Neural cell (in vitro differentiated cells): ENCODE data around the gene ZNF814.
"Not testable (repeated sequence)": the region's sequence is repeated elsewhere in the genome, so short reads cannot be mapped to it uniquely, and the experiment has no call there.

ENCODE experiments used
- EP300 ChIP-seq: fragments of 450-650 bp; conservative IDR thresholded peaks from 2 replicates; pipeline ENCODE4 v1.6.1; 2014; ENCODE audit warnings: antibody characterized with exemption, mild to moderate bottlenecking, moderate library complexity; ENCODE audit not compliant: poor library complexity, severe bottlenecking
- EZH2 ChIP-seq: fragments of 200-600, 300-800 bp; shearing (Covaris generic), sonication (generic); IDR thresholded peaks from 2 replicates; pipeline ENCODE4 v1.6.1; 2014; ENCODE audit warnings: antibody characterized with exemption, low read length, borderline replicate concordance, mild to moderate bottlenecking; ENCODE audit not compliant: insufficient read depth, poor library complexity, severe bottlenecking
- MXI1 ChIP-seq: fragments of 450-650 bp; conservative IDR thresholded peaks from 2 replicates; pipeline ENCODE4 v1.6.1; 2014; ENCODE audit warnings: antibody characterized with exemption, mild to moderate bottlenecking; ENCODE audit not compliant: poor library complexity, severe bottlenecking
- POLR2AphosphoS5 ChIP-seq: IDR thresholded peaks from 2 replicates; pipeline ENCODE4 v1.6.1; 2012
- RAD21 ChIP-seq: fragments of 450-650 bp; conservative IDR thresholded peaks from 2 replicates; pipeline ENCODE4 v1.6.1; 2014; ENCODE audit warnings: antibody characterized with exemption, mild to moderate bottlenecking, moderate library complexity
- SMC3 ChIP-seq: fragments of 450-650 bp; conservative IDR thresholded peaks from 2 replicates; pipeline ENCODE4 v1.6.1; 2014; ENCODE audit warnings: antibody characterized with exemption, mild to moderate bottlenecking, moderate library complexity; ENCODE audit not compliant: poor library complexity
- TAF1 ChIP-seq: IDR thresholded peaks from 2 replicates; pipeline ENCODE4 v1.6.1; 2012; ENCODE audit warnings: low read depth
- TF ChIP-seq, protein P1 (sequence below): fragments of 450-650 bp; IDR thresholded peaks from 2 replicates; pipeline ENCODE4 v1.5.1; 2014; ENCODE audit warnings: antibody characterized with exemption, mild to moderate bottlenecking, moderate library complexity; ENCODE audit not compliant: poor library complexity, severe bottlenecking

DNA sequence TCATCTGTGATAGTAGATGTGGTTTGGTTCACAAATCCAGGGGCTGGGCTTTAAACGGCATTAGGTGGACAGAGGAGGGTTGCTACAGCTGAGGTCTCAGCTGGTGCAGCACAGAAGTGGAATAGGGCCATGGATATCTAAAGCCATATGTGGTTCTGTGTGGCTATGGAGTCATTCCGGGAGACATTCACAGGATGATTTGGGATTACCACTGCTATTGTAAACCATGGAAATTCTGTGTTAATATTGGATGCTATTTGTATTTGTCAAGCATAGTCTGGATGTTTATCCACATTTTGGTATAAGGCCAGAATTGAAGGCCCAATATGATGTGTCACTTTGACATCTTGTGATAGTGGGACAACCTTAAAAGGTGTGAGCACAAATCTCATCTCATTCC is 65.7 kb downstream of the ZNF814 start:
- TF ChIP-seq EP300, EZH2, POLR2AphosphoS5, MXI1, SMC3, RAD21, TAF1: not testable (repeated sequence)
- TF ChIP-seq, protein P1, sequence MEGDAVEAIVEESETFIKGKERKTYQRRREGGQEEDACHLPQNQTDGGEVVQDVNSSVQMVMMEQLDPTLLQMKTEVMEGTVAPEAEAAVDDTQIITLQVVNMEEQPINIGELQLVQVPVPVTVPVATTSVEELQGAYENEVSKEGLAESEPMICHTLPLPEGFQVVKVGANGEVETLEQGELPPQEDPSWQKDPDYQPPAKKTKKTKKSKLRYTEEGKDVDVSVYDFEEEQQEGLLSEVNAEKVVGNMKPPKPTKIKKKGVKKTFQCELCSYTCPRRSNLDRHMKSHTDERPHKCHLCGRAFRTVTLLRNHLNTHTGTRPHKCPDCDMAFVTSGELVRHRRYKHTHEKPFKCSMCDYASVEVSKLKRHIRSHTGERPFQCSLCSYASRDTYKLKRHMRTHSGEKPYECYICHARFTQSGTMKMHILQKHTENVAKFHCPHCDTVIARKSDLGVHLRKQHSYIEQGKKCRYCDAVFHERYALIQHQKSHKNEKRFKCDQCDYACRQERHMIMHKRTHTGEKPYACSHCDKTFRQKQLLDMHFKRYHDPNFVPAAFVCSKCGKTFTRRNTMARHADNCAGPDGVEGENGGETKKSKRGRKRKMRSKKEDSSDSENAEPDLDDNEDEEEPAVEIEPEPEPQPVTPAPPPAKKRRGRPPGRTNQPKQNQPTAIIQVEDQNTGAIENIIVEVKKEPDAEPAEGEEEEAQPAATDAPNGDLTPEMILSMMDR: not testable (repeated sequence)
